Heart right ventricle (tissue), 16 donors: ENCODE measurements around the gene DBN1. TPM values are rescaled to one million over a fixed set of nuclear protein-coding genes. Genes with fewer than 3 reads are reported as not detected.
A peak's percentile ranks its signal among the peaks of the same experiment; 100 is the strongest.

ENCODE experiments used
- ATAC-seq, 8 donors: fragments of 200-7000 bp; cut with Tn5 transposase; one replicate each; pipeline ENCODE4 v1.9.1; 2020; ENCODE audit warnings: mild to moderate bottlenecking in 8 of 8, moderate library complexity in 8 of 8, moderate number of reproducible peaks in 1 of 8
- DNase-seq, 2 donors: peaks; one replicate each; pipeline ENCODE4 v3.0.0-alpha.2; 2020
- H3K27ac ChIP-seq, 10 donors: fragments of 200-600 bp; sonication (generic) in 2 of 10; one replicate each; pipeline versions ENCODE4 v1.5.0 to v1.8.0; 2020 to 2022; ENCODE audit warnings: mild to moderate bottlenecking in 3 of 10
- H3K27me3 ChIP-seq, 7 donors: fragments of 200-600 bp; one replicate each; pipeline ENCODE4 v1.8.0; 2021 to 2022; ENCODE audit warnings: mild to moderate bottlenecking in 2 of 7
- H3K36me3 ChIP-seq, 9 donors: fragments of 200-600 bp; sonication (generic) in 1 of 9; one replicate each; pipeline versions ENCODE4 v1.5.0 to v1.8.0; 2020 to 2022; ENCODE audit warnings: mild to moderate bottlenecking in 2 of 9
- H3K4me1 ChIP-seq, 9 donors: fragments of 200-600 bp; sonication (generic) in 1 of 9; one replicate each; pipeline versions ENCODE4 v1.5.0 to v1.8.0; 2020 to 2022; ENCODE audit warnings: mild to moderate bottlenecking in 4 of 9
- H3K4me3 ChIP-seq, 10 donors: fragments of 200-600 bp; sonication (generic) in 2 of 10; one replicate each; pipeline versions ENCODE4 v1.5.0 to v1.8.0; 2020 to 2022; ENCODE audit warnings: mild to moderate bottlenecking in 7 of 10, moderate library complexity in 2 of 10
- H3K9me3 ChIP-seq, 11 donors: fragments of 200-600 bp in 10 of 11; sonication (generic) in 2 of 11; one replicate each; pipeline versions ENCODE4 v1.5.0 to v1.8.0; 2013 to 2022; ENCODE audit warnings: mild to moderate bottlenecking in 2 of 11, control low read depth in 1 of 11, moderate library complexity in 1 of 11
- CTCF ChIP-seq, 9 donors: fragments of 200-600 bp; sonication (generic) in 2 of 9; IDR thresholded peaks; one replicate each; pipeline versions ENCODE4 v1.5.0 to v1.8.0; 2021 to 2022; ENCODE audit warnings: antibody characterized with exemption in 9 of 9, mild to moderate bottlenecking in 5 of 9, moderate library complexity in 1 of 9
- WGBS, 2 donors: extraction: QIAGEN DNeasy Blood & Tissue Kit; methylation state at CpG; one replicate each; pipeline ENCODE4 v1.1.7; 2013; ENCODE audit warnings: inconsistent platforms in 1 of 2; 5-methylcytosine and 5-hydroxymethylcytosine counted together
- intact Hi-C, 10 donors: fragments of 100-400 bp; cut with DNase I; formaldehyde crosslinking; loops; one replicate each; pipeline versions ENCODE4 v1.11.1 to v1.14.2; 2022
- polyA plus RNA-seq, 2 donors: library from polyadenylated mRNA; stranded (reverse); fragments of 200-250 nt; gene quantifications; one replicate each; pipeline ENCODE4 v1.2.3, GENCODE V29; 2013
- total RNA-seq, 10 donors: library from RNA; stranded (reverse); fragmentation: NEBNext Ultra II Directional in 3 of 10; extraction: Animal tissue kit (Norgen Biotek cat#: 25700) in 3 of 10; gene quantifications; one replicate each; pipeline versions ENCODE4 v1.2.1 to v1.2.4, GENCODE V29; 2021 to 2023
- donor health status: Arrhythmogenic right ventricular cardiomyopathy.
- donor health status: ischemic (EF 13 %, LVEDD 7.1; RV severe dilation, severe dysfunction).
- donor health status: healthy with polysubstance abuse.
- donor health status: DM: no; HTN: yes; CAD: no.
- donor health status: DM: no; HTN: no; CAD: no.
- donor health status: ischemic (EF 25% LVEDD 6.9; RV normal size, moderate dysfunction).
- donor health status: ischemic (EF 25% LVEDD 5.7; RV mildly dilated, moderate dysfunction).
- donor health status: healthy.
- donor health status: DM: yes; HTN: yes; CAD: no.
- donor health status: Ischemic cardiomyopathy.
- donor health status: ischemic (EF 35%, LVEDD 5.7; RV mildly dilated, moderate dysfunction).
- donor health status: nonischemic (EF 11% LVEDD 7.7; RV severe dilation, severe dysfunction).
- donor health status: DM: yes; HTN: yes; CAD: no.
- donor health status: PGD.
- donor health status: ischemic (EF 29% LVEDD 5.4; RV normal size, mild dysfunction).
- donor health status: nonischemic (EF 23%, LVEDD 6.1; RV moderate dilation, normal function).

The DBN1 gene
- total and polyA plus RNA-seq, 12 donors, result 13.1 to 52.9 (median 19.4) TPM

- peaks cover 0 to 41% (median 0%) of the 10 kb centered on the region in 9 donors for H3K36me3 ChIP-seq
- no peak overlapping the region for H3K4me3 ChIP-seq
- H3K4me1 ChIP-seq, result peaks cover 0 to 46% (median 25%) of the 10 kb centered on the region in 9 donors
- DNase-seq (no peak), ATAC-seq (no peak)
- H3K27me3 ChIP-seq, result no peaks in the 10 kb centered on the region
- no peak overlapping the region for H3K27ac ChIP-seq
- no peaks in the 10 kb centered on the region for H3K9me3 ChIP-seq
- TF ChIP-seq CTCF (IDR thresholded peaks at IDR 0.05), result no peak
- 69 to 75% methylated on average over 9 of the region's 9 CpGs for WGBS, 2 donors
- intact Hi-C loops, result loop anchor here (1.0 to 10.0 kb wide), 9 partner anchors 45 to 187 kb away; partner anchors contain the start of gene MXD3 (in 1 of the 10)
Measured at GRCh38 chr5:177501874-177502678, 28.6 kb upstream of the DBN1 start.

- H3K27me3 ChIP-seq, result no peaks in the 10 kb centered on the region
- peak; percentile 90 to 99 (median 97) for TF ChIP-seq CTCF (IDR thresholded peaks at IDR 0.05)
- H3K4me1 ChIP-seq, result peaks cover 3 to 44% (median 32%) of the 10 kb centered on the region in 9 donors
- 17 to 19% methylated on average over 10 of the region's 10 CpGs for WGBS, 2 donors
- DNase-seq (peak; percentile 92 to 95), ATAC-seq (peak in 7 of 8 donors; percentile 18 to 62 (median 51))
- intact Hi-C loops, result loop anchor here in 9 of 10 donors (1.0 to 10.0 kb wide), 9 partner anchors 44 to 186 kb away; partner anchors contain the start of gene MXD3 (in 1 of the 9)
- H3K27ac ChIP-seq, result peak overlapping the region in 5 of 10 donors; percentile 19 to 47 (median 44)
- H3K4me3 ChIP-seq, result peak overlapping the region in 1 of 10 donors; percentile 1
- no peaks in the 10 kb centered on the region for H3K9me3 ChIP-seq
- peaks cover 0 to 30% (median 0%) of the 10 kb centered on the region in 9 donors for H3K36me3 ChIP-seq
Measured at GRCh38 chr5:177500685-177501522, 27.5 kb upstream of the DBN1 start.

- no peak for TF ChIP-seq CTCF (IDR thresholded peaks at IDR 0.05)
- H3K4me1 ChIP-seq, result peaks cover 12 to 55% (median 43%) of the 10 kb centered on the region in 9 donors
- no peak overlapping the region for H3K27ac ChIP-seq
- H3K9me3 ChIP-seq, result no peaks in the 10 kb centered on the region
- peaks cover 0 to 21% (median 0%) of the 10 kb centered on the region in 9 donors for H3K36me3 ChIP-seq
- H3K4me3 ChIP-seq, result no peak overlapping the region
- WGBS, 2 donors, result 80 to 84% methylated on average over 6 of the region's 6 CpGs
- DNase-seq (no peak), ATAC-seq (no peak)
- no peaks in the 10 kb centered on the region for H3K27me3 ChIP-seq
- intact Hi-C loops, result loop anchor here in 9 of 10 donors (2.0 to 10.0 kb wide), 8 partner anchors 43 to 188 kb away; partner anchors contain the start of gene MXD3 (in 3 of the 9)
Measured at GRCh38 chr5:177499842-177500241, 26.4 kb upstream of the DBN1 start.
